ENCODE measurements around the gene CHSY1. TPM values are rescaled to one million over a fixed set of nuclear protein-coding genes. Genes with fewer than 3 reads are reported as not detected.

The CHSY1 gene
- total RNA-seq, 1 experiment from 2014 or later = 59.1 TPM

DNA sequence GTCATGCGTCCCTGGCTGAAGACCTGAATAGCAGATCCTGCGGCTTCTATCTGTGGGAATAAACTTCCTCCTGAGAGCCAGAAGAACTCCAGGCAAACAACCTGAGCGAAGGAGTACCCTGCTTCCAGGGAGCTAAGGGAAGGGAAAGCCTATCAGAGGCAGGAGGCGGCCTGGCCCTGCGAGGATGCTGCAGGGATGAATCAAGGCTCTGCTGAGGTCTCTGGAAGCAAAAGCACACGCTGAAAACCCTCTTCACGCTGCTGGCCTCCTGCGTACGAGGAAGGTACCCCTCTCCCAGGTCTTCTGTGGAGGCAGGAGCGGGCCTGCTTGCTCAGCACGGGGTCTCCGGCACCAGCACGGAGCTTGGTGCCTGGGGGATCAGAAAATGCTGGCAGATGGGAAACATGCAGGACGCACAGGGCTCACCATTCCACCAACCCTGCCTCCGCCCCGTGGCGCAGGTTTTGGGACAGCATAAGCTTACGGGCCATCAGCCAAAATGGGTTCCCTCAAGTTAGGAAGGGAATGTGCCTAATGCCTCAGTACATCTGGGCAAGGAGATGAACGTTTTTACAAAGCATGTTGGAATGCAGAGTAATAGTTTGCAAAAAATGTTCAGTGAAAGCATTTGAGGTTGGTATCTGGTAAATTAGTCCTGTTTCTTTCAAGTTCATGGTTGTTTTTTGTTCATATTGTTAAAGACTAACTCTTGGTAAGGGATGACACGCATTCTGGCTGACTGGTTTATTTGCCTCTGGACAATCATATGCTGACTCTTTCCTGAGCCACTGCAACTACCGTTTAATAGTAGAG is 72.3 kb downstream of the CHSY1 start:
- ChIA-PET CTCF (interaction anchor here (1.1 to 2.1 kb wide), 2 partner anchors 91 to 171 kb away, joined by 3 to 9 read pairs; no protein-coding TSS in a partner anchor), POLR2A (no interaction called here)
- DNase-seq (ENCODE audit: low spot score) (no peak), ATAC-seq (peak; percentile 46)
- no peak overlapping the region for H3K4me3 Mint-ChIP-seq
- H3K9me3 Mint-ChIP-seq = no peaks in the 10 kb centered on the region
- TF ChIP-seq, protein P1, sequence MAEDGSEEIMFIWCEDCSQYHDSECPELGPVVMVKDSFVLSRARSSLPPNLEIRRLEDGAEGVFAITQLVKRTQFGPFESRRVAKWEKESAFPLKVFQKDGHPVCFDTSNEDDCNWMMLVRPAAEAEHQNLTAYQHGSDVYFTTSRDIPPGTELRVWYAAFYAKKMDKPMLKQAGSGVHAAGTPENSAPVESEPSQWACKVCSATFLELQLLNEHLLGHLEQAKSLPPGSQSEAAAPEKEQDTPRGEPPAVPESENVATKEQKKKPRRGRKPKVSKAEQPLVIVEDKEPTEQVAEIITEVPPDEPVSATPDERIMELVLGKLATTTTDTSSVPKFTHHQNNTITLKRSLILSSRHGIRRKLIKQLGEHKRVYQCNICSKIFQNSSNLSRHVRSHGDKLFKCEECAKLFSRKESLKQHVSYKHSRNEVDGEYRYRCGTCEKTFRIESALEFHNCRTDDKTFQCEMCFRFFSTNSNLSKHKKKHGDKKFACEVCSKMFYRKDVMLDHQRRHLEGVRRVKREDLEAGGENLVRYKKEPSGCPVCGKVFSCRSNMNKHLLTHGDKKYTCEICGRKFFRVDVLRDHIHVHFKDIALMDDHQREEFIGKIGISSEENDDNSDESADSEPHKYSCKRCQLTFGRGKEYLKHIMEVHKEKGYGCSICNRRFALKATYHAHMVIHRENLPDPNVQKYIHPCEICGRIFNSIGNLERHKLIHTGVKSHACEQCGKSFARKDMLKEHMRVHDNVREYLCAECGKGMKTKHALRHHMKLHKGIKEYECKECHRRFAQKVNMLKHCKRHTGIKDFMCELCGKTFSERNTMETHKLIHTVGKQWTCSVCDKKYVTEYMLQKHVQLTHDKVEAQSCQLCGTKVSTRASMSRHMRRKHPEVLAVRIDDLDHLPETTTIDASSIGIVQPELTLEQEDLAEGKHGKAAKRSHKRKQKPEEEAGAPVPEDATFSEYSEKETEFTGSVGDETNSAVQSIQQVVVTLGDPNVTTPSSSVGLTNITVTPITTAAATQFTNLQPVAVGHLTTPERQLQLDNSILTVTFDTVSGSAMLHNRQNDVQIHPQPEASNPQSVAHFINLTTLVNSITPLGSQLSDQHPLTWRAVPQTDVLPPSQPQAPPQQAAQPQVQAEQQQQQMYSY (CRISPR knock-in tag; IDR thresholded peaks at IDR 0.05) = no peak
- TF ChIP-seq, protein P2, sequence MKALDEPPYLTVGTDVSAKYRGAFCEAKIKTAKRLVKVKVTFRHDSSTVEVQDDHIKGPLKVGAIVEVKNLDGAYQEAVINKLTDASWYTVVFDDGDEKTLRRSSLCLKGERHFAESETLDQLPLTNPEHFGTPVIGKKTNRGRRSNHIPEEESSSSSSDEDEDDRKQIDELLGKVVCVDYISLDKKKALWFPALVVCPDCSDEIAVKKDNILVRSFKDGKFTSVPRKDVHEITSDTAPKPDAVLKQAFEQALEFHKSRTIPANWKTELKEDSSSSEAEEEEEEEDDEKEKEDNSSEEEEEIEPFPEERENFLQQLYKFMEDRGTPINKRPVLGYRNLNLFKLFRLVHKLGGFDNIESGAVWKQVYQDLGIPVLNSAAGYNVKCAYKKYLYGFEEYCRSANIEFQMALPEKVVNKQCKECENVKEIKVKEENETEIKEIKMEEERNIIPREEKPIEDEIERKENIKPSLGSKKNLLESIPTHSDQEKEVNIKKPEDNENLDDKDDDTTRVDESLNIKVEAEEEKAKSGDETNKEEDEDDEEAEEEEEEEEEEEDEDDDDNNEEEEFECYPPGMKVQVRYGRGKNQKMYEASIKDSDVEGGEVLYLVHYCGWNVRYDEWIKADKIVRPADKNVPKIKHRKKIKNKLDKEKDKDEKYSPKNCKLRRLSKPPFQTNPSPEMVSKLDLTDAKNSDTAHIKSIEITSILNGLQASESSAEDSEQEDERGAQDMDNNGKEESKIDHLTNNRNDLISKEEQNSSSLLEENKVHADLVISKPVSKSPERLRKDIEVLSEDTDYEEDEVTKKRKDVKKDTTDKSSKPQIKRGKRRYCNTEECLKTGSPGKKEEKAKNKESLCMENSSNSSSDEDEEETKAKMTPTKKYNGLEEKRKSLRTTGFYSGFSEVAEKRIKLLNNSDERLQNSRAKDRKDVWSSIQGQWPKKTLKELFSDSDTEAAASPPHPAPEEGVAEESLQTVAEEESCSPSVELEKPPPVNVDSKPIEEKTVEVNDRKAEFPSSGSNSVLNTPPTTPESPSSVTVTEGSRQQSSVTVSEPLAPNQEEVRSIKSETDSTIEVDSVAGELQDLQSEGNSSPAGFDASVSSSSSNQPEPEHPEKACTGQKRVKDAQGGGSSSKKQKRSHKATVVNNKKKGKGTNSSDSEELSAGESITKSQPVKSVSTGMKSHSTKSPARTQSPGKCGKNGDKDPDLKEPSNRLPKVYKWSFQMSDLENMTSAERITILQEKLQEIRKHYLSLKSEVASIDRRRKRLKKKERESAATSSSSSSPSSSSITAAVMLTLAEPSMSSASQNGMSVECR (CRISPR knock-in tag; IDR thresholded peaks at IDR 0.05; ENCODE audit: borderline replicate concordance) = no peak
- TF ChIP-seq CBFB (CRISPR knock-in tag; IDR thresholded peaks at IDR 0.05; ENCODE audit: low read depth) (no peak), GABPB1 (CRISPR knock-in tag; IDR thresholded peaks at IDR 0.05) (no peak), SMAD4 (CRISPR knock-in tag; IDR thresholded peaks at IDR 0.05) (no peak), ZNF219 (CRISPR knock-in tag; IDR thresholded peaks at IDR 0.05; ENCODE audit: borderline replicate concordance) (no peak), ZNF423 (CRISPR knock-in tag; IDR thresholded peaks at IDR 0.05) (no peak), ATF1 (CRISPR knock-in tag; IDR thresholded peaks at IDR 0.05) (no peak)
- TF ChIP-seq, protein P3, sequence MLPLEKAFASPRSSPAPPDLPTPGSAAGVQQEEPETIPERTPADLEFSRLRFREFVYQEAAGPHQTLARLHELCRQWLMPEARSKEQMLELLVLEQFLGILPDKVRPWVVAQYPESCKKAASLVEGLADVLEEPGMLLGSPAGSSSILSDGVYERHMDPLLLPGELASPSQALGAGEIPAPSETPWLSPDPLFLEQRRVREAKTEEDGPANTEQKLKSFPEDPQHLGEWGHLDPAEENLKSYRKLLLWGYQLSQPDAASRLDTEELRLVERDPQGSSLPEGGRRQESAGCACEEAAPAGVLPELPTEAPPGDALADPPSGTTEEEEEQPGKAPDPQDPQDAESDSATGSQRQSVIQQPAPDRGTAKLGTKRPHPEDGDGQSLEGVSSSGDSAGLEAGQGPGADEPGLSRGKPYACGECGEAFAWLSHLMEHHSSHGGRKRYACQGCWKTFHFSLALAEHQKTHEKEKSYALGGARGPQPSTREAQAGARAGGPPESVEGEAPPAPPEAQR (CRISPR knock-in tag; IDR thresholded peaks at IDR 0.05) = no peak
- TF ChIP-seq, protein P4, sequence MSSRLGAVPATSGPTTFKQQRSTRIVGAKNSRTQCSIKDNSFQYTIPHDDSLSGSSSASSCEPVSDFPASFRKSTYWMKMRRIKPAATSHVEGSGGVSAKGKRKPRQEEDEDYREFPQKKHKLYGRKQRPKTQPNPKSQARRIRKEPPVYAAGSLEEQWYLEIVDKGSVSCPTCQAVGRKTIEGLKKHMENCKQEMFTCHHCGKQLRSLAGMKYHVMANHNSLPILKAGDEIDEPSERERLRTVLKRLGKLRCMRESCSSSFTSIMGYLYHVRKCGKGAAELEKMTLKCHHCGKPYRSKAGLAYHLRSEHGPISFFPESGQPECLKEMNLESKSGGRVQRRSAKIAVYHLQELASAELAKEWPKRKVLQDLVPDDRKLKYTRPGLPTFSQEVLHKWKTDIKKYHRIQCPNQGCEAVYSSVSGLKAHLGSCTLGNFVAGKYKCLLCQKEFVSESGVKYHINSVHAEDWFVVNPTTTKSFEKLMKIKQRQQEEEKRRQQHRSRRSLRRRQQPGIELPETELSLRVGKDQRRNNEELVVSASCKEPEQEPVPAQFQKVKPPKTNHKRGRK (CRISPR knock-in tag; IDR thresholded peaks at IDR 0.05; ENCODE audit: borderline replicate concordance) = no peak
- TF ChIP-seq, protein P5, sequence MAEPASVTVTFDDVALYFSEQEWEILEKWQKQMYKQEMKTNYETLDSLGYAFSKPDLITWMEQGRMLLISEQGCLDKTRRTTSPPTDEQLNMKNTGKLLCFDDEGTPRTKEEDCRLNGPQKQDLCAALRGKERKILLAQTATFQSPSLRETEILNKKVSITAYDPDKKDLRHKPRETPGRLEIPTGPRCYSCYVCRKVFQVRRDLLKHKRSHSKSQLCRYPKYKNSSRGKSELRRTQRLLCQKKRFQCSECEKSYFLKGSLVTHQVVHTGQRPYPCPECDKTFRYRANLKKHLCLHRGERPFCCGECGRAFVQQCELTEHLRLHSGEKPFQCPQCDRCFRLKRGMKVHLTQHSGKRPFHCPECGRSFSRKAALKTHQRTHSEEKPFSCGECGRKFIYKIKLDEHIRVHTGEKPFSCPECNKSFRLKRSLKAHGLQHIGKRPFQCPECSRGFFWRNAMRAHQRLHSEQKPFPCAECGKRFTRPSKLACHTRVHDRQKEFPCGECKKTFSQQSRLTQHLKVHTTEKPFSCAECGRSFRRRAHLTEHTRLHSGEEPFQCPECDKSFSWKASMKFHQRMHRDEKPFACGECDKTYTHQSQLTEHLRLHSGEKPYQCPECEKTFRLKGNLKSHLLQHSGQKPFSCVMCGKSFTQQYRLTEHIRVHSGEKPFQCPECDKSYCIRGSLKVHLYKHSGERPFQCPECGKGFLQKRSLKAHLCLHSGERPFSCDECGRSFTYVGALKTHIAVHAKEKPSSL (CRISPR knock-in tag; conservative IDR thresholded peaks at IDR 0.05) = no peak
- H3K27ac Mint-ChIP-seq = peak overlapping the region; percentile 53
- H3K27me3 Mint-ChIP-seq (ENCODE audit: low read depth) = no peaks in the 10 kb centered on the region
- H3K36me3 Mint-ChIP-seq = peaks cover 47% of the 10 kb centered on the region
- peaks cover 49% of the 10 kb centered on the region for H3K4me1 Mint-ChIP-seq

All from WTC11 (cell line).